Heart left ventricle (tissue), 16 donors: ENCODE results near the gene BNC2. TPM values are rescaled to one million over a fixed set of nuclear protein-coding genes. Genes with fewer than 3 reads are reported as not detected.
"Not testable (repeated sequence)": the region's sequence is repeated elsewhere in the genome, so short reads cannot be mapped to it uniquely, and the experiment has no call there.

Source experiments
- ATAC-seq, 4 donors: fragments of 200-7000 bp; cut with Tn5 transposase; one replicate each; pipeline ENCODE4 v1.9.1; 2020 to 2022; ENCODE audit warnings: moderate library complexity in 4 of 4, mild to moderate bottlenecking in 3 of 4, moderate number of reproducible peaks in 1 of 4
- DNase-seq, 5 donors: peaks; one replicate each; pipeline ENCODE4 v3.0.0-alpha.2; 2020
- H3K27ac ChIP-seq, 12 donors: fragments of 200-600 bp; sonication (generic) in 4 of 12; one replicate each; pipeline versions ENCODE4 v1.5.0 to v1.8.0; 2016 to 2022; ENCODE audit warnings: mild to moderate bottlenecking in 2 of 12
- H3K27me3 ChIP-seq, 9 donors: fragments of 200-600 bp; sonication (generic) in 2 of 9; one replicate each; pipeline versions ENCODE4 v1.5.1 to v1.8.0; 2016 to 2022; ENCODE audit warnings: mild to moderate bottlenecking in 3 of 9
- H3K36me3 ChIP-seq, 9 donors: fragments of 200-600 bp; sonication (generic) in 2 of 9; one replicate each; pipeline versions ENCODE4 v1.5.0 to v1.8.0; 2018 to 2022; ENCODE audit warnings: mild to moderate bottlenecking in 2 of 9
- H3K4me1 ChIP-seq, 12 donors: fragments of 200-600 bp; sonication (generic) in 4 of 12; one replicate each; pipeline versions ENCODE4 v1.5.0 to v1.8.0; 2016 to 2022; ENCODE audit warnings: mild to moderate bottlenecking in 3 of 12
- H3K4me3 ChIP-seq, 12 donors: fragments of 200-600 bp; sonication (generic) in 4 of 12; one replicate each; pipeline versions ENCODE4 v1.5.0 to v1.8.0; 2017 to 2022; ENCODE audit warnings: mild to moderate bottlenecking in 9 of 12, moderate library complexity in 4 of 12
- H3K9me3 ChIP-seq, 12 donors: fragments of 200-600 bp; sonication (generic) in 4 of 12; one replicate each; pipeline versions ENCODE4 v1.5.0 to v1.8.0; 2016 to 2022; ENCODE audit warnings: mild to moderate bottlenecking in 1 of 12
- CTCF ChIP-seq, 12 donors: fragments of 200-600 bp; sonication (generic) in 4 of 12; IDR thresholded peaks; one replicate each; pipeline versions ENCODE4 v1.5.0 to v1.8.0; 2018 to 2022; ENCODE audit warnings: antibody characterized with exemption in 12 of 12, mild to moderate bottlenecking in 5 of 12
- POLR2A ChIP-seq, 2 donors: fragments of 450-650 bp; IDR thresholded peaks; one replicate each; pipeline ENCODE4 v1.6.1; 2017; ENCODE audit warnings: antibody characterized with exemption in 2 of 2, mild to moderate bottlenecking in 2 of 2, moderate library complexity in 2 of 2
- WGBS, 4 donors: extraction: QIAGEN DNeasy Blood & Tissue Kit in 2 of 4; methylation state at CpG; one replicate each; pipeline versions ENCODE4 v1.1.5 to v1.1.7; 2013 to 2018; 5-methylcytosine and 5-hydroxymethylcytosine counted together
- intact Hi-C, 10 donors: fragments of 100-400 bp; cut with DNase I; formaldehyde crosslinking; loops; one replicate each; pipeline versions ENCODE4 v1.11.1 to v1.14.2; 2022
- polyA plus RNA-seq, 2 donors: library from polyadenylated mRNA; stranded (reverse); fragments of 200-250 nt; gene quantifications; one replicate each; pipeline ENCODE4 v1.2.3, GENCODE V29; 2013
- total RNA-seq, 9 donors: library from RNA; depleted of rRNA in 2 of 9; stranded (reverse); fragments of >200 nt in 2 of 9; fragmentation: NEBNext Ultra II Directional in 3 of 9; extraction: Animal tissue kit (Norgen Biotek cat#: 25700) in 3 of 9; gene quantifications; one replicate each; pipeline versions ENCODE4 v1.1.0 to v1.2.4, GENCODE V29; 2016 to 2023
- donor health status: ischemic (EF 13 %, LVEDD 7.1; RV severe dilation, severe dysfunction).
- donor health status: healthy with polysubstance abuse.
- donor health status: DM: no; HTN: yes; CAD: no.
- donor health status: DM: no; HTN: no; CAD: no.
- donor health status: ischemic (EF 25% LVEDD 6.9; RV normal size, moderate dysfunction).
- donor health status: ischemic (EF 25% LVEDD 5.7; RV mildly dilated, moderate dysfunction).
- donor health status: healthy.
- donor health status: DM: yes; HTN: yes; CAD: no.
- donor health status: ischemic (EF 35%, LVEDD 5.7; RV mildly dilated, moderate dysfunction).
- donor health status: nonischemic (EF 11% LVEDD 7.7; RV severe dilation, severe dysfunction).
- donor health status: DM: yes; HTN: yes; CAD: no.
- donor health status: PGD.
- donor health status: ischemic (EF 29% LVEDD 5.4; RV normal size, mild dysfunction).
- donor health status: nonischemic (EF 23%, LVEDD 6.1; RV moderate dilation, normal function).

Gene BNC2
- total and polyA plus RNA-seq, 11 donors, result 0.38 to 27.1 (median 3.8) TPM

- Histone ChIP-seq H3K4me1 (no peaks in the 10 kb centered on the region), H3K9me3 (no peaks in the 10 kb centered on the region), H3K36me3 (no peaks in the 10 kb centered on the region), H3K27ac (peak overlapping the region in 1 of 12 donors; percentile 60), H3K4me3 (no peak overlapping the region), H3K27me3 (no peaks in the 10 kb centered on the region)
- no peak for TF ChIP-seq CTCF (IDR thresholded peaks at IDR 0.05)
- TF ChIP-seq POLR2A (IDR thresholded peaks at IDR 0.05), result no peak
- ATAC-seq, result no peak
- no peak for DNase-seq
- intact Hi-C loops, result no loop called here
- 77 to 91% (median 84%) methylated on average over 3 of the region's 3 CpGs for WGBS, 4 donors
Observed at GRCh38 chr9:16485160-16485559, 385.3 kb downstream of the BNC2 start.

- Histone ChIP-seq H3K27ac (peak overlapping the region in 1 of 12 donors; percentile 60), H3K9me3 (no peaks in the 10 kb centered on the region), H3K4me1 (no peaks in the 10 kb centered on the region), H3K27me3 (no peaks in the 10 kb centered on the region), H3K36me3 (no peaks in the 10 kb centered on the region), H3K4me3 (no peak overlapping the region)
- intact Hi-C loops, result no loop called here
- TF ChIP-seq CTCF (IDR thresholded peaks at IDR 0.05) (no peak), POLR2A (IDR thresholded peaks at IDR 0.05) (no peak)
- DNase-seq (no peak), ATAC-seq (no peak)
- WGBS, 4 donors, result 72 to 85% (median 82%) methylated on average over 2 of the region's 2 CpGs
Observed at GRCh38 chr9:16484744-16485143, 385.7 kb downstream of the BNC2 start.

- no peak overlapping the region for H3K4me3 ChIP-seq
- H3K27me3 ChIP-seq, result no peaks in the 10 kb centered on the region
- WGBS, 4 donors, result 62 to 68% (median 66%) methylated on average over 5 of the region's 5 CpGs
- DNase-seq, result no peak
- no peaks in the 10 kb centered on the region for H3K4me1 ChIP-seq
- ATAC-seq, result no peak
- intact Hi-C loops, result no loop called here
- TF ChIP-seq POLR2A (IDR thresholded peaks at IDR 0.05), result no peak
- no peak for TF ChIP-seq CTCF (IDR thresholded peaks at IDR 0.05)
- no peaks in the 10 kb centered on the region for H3K36me3 ChIP-seq
- H3K27ac ChIP-seq, result peak overlapping the region in 1 of 12 donors; percentile 60
- H3K9me3 ChIP-seq, result no peaks in the 10 kb centered on the region
Observed at GRCh38 chr9:16484180-16484579, 386.3 kb downstream of the BNC2 start.

GRCh38 chr9:16482764-16483163 lies 387.7 kb downstream of the BNC2 start:
- 90 to 93% (median 92%) methylated on average over 6 of the region's 6 CpGs for WGBS, 4 donors
- Histone ChIP-seq H3K4me3 (no peak overlapping the region), H3K27me3 (no peaks in the 10 kb centered on the region), H3K9me3 (no peaks in the 10 kb centered on the region), H3K4me1 (no peaks in the 10 kb centered on the region), H3K36me3 (no peaks in the 10 kb centered on the region), H3K27ac (no peak overlapping the region)
- ATAC-seq (no peak), DNase-seq (no peak)
- TF ChIP-seq CTCF (IDR thresholded peaks at IDR 0.05) (no peak), POLR2A (IDR thresholded peaks at IDR 0.05) (no peak)
- intact Hi-C loops, result no loop called here

- H3K27me3 ChIP-seq, intact Hi-C loops, H3K9me3 ChIP-seq, ATAC-seq, H3K36me3 ChIP-seq, H3K4me1 ChIP-seq, DNase-seq, H3K27ac ChIP-seq, H3K4me3 ChIP-seq: not testable (repeated sequence)
- WGBS, 4 donors, result 94 to 98% (median 98%) methylated on average over 20 of the region's 20 CpGs
Observed at GRCh38 chr9:16480584-16480983, 389.9 kb downstream of the BNC2 start.
